Measurements from ENCODE around the gene CABP2.

GRCh38 chr11:67523556-67524479 lies 572 bp upstream of the CABP2 start:
- TF ChIP-seq, protein P1, sequence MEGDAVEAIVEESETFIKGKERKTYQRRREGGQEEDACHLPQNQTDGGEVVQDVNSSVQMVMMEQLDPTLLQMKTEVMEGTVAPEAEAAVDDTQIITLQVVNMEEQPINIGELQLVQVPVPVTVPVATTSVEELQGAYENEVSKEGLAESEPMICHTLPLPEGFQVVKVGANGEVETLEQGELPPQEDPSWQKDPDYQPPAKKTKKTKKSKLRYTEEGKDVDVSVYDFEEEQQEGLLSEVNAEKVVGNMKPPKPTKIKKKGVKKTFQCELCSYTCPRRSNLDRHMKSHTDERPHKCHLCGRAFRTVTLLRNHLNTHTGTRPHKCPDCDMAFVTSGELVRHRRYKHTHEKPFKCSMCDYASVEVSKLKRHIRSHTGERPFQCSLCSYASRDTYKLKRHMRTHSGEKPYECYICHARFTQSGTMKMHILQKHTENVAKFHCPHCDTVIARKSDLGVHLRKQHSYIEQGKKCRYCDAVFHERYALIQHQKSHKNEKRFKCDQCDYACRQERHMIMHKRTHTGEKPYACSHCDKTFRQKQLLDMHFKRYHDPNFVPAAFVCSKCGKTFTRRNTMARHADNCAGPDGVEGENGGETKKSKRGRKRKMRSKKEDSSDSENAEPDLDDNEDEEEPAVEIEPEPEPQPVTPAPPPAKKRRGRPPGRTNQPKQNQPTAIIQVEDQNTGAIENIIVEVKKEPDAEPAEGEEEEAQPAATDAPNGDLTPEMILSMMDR (IDR thresholded peaks at IDR 0.05; ENCODE audit: low read length) = no peak
- no peak for TF ChIP-seq EZH2 (IDR thresholded peaks at IDR 0.05; ENCODE audit: borderline replicate concordance, low read length)
